HG03442 (cell line): ENCODE data around the gene GRK4.
"Not testable (repeated sequence)": the region's sequence is repeated elsewhere in the genome, so short reads cannot be mapped to it uniquely, and the experiment has no call there.

Experiments used
- ATAC-seq: cut with Tn5 transposase; IDR thresholded peaks from one replicate; pipeline ENCODE4 v1.9.1; 2021; ENCODE audit warnings: mild to moderate bottlenecking, moderate library complexity; ENCODE audit not compliant: unreplicated experiment

The GRK4 gene

GRCh38 chr4:2930758-2931511 is 32.4 kb upstream of the GRK4 start:
- no peak for ATAC-seq

DNA sequence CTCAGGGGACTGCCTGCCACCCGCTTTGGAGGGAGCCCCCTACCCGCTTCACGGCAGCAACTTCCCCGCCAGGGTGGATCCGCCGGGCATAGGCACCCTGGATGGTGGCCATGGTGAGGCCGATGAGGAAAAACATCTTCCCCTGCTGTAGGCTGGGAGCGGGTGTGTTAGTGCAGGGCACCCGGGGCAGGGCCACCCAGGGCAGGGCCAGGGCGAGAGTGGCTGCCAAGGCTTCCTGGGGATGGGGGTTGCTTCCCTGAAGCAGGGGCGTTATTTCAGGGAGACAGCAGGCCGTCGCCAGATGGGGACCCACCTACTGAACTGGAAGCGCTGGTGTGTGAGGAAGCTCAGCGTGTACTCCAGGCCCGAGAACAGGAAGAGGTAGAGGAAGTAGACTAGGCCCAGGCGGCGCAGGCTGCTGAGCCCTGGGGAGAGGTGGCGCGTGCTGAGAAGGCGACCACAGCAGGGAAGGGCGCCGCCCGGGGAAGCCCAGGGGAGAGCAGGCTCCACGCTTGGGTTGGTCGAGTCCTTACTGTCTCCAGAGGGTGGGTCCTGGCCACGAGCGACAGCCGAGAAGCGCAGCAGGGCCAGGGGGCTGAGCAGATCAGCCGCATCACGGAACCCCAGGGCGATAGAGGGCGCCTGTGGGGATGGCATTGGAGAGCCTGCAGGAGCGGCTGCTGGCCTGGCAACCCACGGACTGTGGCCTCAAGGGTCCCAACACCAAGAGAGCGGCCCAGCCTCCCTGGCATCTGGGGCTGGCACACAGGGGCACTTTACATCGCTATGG is 31.7 kb upstream of the GRK4 start:
- ATAC-seq: peak; percentile 31

DNA sequence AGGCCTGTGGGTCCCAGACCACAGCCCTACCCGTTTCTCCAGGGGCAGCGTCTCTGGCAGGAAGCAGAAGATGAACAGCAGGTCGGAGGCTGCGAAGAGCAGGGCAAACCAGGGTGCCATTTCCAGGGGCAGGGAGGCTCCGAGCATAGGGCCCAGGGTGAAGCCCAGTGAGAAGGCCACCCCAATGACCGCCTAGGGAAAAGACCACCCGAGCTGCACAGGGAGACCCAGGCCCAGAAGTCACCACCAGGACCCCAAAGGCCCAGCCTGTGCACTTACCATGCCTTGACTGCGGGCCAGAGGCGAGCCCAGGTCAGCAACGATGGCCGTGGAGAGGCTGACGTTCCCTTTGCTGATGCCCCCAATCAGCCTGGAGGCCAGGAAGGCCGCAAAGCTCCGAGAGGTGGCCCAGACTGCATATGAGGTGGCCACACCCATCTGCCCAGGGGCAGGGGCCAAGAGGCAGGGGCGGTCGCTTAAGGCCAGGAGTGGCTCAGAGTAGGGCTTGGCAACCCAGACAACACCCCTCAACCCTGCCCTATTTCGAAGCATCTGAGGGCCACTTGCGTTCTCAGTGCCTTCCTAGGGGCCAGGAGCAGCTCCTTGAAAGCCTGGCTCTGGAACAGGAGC is 30.9 kb upstream of the GRK4 start:
- no peak for ATAC-seq

- no peak for ATAC-seq
These were observed 30.3 kb upstream of the GRK4 start for GRCh38 chr4:2932951-2933565.

GRCh38 chr4:2933566-2934076 is 29.8 kb upstream of the GRK4 start:
- ATAC-seq: no peak

GRCh38 chr4:2934077-2934812 is 29.1 kb upstream of the GRK4 start:
- ATAC-seq: no peak

DNA sequence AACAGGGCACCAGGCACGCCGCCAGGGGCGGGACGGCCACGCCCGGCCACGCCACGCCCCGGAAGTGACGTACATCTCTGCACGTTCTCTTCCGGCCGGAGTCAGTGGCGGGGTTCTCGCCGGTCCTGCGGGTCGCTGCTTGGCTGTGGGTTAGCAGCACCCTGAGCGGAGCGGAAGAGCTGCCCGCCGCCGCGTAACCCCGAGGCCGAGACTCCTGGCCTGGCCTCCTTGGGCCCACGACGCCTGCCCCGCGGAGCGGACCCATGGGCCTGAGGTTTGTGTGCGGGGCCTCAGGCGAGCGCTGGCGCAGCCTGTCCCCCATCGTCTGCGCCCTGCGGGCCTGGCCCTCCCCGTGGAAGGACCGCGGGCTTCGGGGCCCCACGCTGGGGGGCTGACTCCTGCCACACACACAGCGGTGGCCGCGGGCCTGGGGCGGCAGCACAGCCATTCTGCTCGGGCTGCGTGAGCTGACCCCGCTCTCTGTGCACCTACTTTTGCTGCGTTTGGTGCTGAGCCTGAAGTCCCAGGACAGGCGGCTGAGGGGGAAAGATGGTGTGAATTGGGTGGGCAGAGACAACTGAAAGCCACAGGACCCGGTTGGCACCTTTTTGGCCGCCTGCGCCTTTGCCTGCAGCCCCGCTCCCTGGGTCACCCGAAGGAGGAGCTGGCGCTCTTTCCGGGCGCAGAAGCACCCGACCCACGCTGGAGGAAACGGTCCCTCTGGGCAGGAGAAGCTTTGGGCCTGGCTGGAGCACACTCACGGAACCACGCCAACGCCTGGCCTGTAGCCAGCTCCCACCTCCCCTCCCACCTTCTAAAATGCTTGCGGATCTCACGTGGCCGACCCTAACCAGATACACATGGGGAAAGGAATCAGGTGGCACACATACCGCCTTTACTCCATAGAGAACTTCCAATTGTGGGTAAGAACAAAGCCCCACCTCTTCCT is 28.3 kb upstream of the GRK4 start:
- ATAC-seq: peak; percentile 37

DNA sequence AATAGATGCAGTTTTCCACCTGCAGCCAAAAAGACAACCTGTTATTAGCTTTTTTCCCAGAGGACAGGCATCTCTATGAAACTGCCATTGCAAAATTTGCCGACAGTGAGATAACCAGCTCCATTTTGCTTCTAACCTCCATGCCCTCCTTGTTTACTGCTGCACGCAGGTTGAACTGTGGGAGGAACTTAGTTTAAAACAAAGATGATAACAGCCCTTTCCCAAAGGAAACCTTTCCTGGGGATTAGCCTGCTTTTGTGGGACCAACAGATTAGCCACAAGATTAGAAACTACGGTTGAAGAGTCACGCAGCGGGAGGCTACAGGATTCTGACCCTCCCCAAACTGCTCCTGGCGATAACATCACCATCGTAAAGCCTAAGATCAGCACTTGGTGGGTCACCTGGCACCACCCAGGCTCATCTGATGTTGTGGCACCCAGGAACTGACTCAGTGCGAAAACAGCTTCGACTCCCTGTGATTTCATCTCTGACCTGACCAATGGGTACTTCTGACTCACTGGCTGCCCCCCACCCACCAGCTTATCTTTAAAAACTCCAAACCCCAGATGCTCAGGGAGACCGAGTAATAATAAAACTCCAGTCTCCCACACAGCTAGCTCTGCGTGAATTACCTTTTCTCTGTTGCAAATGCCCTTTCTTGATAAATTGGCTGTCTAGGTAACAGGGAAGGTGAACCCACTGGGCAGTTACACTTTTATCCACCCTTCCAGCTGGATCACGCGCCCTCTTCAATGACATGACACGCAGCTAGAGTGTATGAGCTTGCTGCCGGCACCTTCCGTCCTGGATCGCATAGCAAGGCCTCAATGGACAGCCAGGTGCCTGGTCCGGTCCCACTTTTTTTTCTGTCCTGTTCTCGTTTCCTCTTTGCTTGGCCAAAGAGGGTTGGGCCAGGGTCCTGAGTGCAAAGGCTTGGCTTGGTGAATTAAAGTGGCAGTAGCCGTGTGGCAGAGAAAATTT is 27.3 kb upstream of the GRK4 start:
- ATAC-seq: no peak

DNA sequence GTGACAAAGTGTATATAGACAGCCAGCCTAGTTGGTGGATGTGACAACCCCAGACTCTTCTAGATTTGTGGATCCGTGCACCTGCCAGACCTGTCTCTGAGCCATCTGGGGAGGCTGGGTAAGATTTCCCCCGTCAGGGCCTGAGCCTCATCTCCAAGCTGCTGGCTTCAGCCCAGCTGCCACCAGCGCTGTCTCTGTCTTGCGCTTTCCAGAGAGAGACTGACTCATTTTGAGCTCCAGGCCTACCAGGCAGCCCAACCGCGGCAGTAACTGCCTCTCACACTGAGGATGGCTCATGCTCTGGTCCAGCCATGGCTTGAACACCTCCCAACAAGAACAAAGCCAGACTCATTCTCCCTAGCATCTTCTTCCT is 26.6 kb upstream of the GRK4 start:
- ATAC-seq: peak; percentile 29

GRCh38 chr4:2937146-2937857 is 26.1 kb upstream of the GRK4 start:
- ATAC-seq: peak; percentile 19

DNA sequence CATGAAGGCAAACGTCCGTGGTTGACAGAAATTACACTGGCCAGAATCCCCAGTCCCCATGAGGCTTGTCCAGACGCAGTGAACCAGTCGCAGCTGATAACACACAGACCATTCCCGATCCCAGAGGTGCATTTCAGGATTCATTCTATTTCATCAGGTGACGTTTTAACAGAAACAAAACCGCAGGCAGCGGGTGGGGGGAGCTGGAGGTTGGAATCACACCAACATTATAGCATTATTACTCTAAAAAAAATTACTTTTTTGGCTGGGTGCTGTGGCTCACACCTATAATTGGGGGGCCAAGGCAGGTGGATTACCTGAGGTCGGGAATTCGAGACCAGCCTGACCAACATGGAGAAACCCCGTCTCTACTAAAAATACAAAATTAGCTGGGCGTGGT is 25.4 kb upstream of the GRK4 start:
- no peak for ATAC-seq

DNA sequence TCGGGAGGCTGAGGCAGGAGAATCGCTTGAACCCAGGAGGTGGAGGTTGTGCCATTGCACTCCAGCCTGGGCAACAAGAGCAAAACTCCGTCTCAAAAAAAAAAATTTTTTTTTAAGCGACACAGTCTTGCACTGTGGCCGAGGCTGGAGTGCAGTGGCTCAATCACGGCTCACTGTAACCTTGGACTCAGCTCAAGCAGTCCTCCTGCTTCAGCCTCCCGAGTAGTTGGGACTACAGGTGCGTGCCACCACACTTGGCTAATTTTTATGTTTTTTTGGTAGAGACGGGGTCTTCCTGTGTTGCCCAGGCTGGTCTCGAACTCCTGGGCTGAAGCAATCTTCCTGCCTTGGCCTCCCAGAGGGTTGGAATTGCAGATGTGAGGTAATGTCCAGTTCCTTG is 25.0 kb upstream of the GRK4 start:
- not testable (repeated sequence) for ATAC-seq

DNA sequence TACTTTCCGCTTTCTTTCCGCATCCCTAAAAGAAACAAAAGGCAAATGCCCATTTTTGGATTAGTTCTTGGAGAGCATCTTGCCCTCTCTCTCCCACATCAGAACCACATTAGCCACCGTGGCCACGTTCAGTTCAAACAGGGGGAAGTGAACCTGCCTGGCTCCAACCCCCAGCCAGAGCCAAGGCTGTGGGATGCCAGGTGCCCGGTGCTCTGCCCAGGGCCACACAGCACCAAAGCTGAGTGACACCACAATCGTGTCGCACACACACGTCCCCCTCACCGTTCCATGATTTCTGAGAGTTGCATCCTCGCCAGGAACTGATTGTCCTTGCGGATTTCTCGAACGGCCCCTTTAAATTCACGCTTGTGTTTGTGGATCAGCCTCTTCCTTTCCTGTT is 24.5 kb upstream of the GRK4 start:
- no peak for ATAC-seq

DNA sequence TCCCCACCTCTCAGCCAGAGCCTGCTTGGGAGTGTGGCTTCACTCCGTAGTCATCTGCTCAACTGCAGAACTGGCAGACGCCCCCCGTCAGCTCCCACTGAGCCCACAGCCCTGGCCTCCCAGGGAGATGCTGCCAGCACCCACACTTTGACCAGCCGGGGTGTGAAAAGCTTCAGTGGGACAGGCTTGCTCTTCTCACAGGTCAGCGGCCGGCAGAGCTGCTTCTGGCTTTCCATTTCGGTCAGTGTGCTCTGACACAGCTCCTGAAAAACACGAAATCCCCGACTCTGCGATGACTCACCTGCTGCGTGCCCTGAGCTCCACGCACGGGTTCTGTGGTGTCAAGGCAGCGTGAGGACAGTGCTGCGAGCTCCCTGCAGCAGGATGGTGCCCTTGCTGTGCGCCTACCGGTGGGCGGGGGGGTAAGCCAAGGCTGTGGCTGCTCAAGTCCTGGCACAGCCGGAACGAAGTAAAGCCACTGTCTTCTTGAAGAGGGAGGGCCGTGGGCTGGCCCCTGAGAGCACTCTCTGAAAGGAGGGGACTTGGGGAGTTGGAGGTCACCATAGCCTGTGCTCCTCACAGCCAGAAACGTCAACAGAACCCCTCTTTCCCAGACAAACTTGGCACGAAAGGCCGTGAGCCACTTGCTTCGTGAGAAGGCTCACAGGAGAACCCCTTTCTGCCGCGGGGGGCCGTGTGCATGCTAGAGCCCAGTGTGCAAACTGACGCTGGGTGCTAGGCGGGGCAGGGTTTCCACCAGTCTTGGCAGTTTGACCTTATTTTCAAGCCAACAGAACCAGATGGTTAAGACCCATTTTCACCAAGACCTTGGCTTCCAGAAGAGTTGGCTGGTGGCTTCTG is 23.8 kb upstream of the GRK4 start:
- ATAC-seq: no peak

GRCh38 chr4:2940267-2941137 is 22.9 kb upstream of the GRK4 start:
- no peak for ATAC-seq
